Activated naive CD8-positive, alpha-beta T cell treated with anti-CD3 and anti-CD28 coated beads, Interleukin-2, amount 50 U/mL, for 24 hours (primary cell): ENCODE data around the gene ATP6V1G2.
A peak's percentile ranks its signal among the peaks of the same experiment; 100 is the strongest.

Experiments used
- ATAC-seq: fragments of 150-1000 bp; cut with Tn5 transposase; one replicate; pipeline ENCODE4 v1.10.0; 2021
- DNase-seq: peaks from one replicate; pipeline ENCODE4 v3.0.0; 2021
- H3K27ac Mint-ChIP-seq: one replicate; pipeline ENCODE4 v1.8.0; 2021; ENCODE audit warnings: mild to moderate bottlenecking, mixed read lengths
- H3K27me3 Mint-ChIP-seq: one replicate; pipeline ENCODE4 v1.8.0; 2021; ENCODE audit warnings: mixed read lengths
- H3K36me3 Mint-ChIP-seq: one replicate; pipeline ENCODE4 v1.8.0; 2021; ENCODE audit warnings: low read depth, mixed read lengths
- H3K4me1 Mint-ChIP-seq: one replicate; pipeline ENCODE4 v1.8.0; 2021; ENCODE audit warnings: mixed read lengths
- H3K4me3 Mint-ChIP-seq: one replicate; pipeline ENCODE4 v1.8.0; 2021; ENCODE audit warnings: mild to moderate bottlenecking, moderate library complexity, mixed read lengths
- H3K9me3 Mint-ChIP-seq: one replicate; pipeline ENCODE4 v1.8.0; 2021; ENCODE audit warnings: mixed read lengths

ATP6V1G2 gene

DNA sequence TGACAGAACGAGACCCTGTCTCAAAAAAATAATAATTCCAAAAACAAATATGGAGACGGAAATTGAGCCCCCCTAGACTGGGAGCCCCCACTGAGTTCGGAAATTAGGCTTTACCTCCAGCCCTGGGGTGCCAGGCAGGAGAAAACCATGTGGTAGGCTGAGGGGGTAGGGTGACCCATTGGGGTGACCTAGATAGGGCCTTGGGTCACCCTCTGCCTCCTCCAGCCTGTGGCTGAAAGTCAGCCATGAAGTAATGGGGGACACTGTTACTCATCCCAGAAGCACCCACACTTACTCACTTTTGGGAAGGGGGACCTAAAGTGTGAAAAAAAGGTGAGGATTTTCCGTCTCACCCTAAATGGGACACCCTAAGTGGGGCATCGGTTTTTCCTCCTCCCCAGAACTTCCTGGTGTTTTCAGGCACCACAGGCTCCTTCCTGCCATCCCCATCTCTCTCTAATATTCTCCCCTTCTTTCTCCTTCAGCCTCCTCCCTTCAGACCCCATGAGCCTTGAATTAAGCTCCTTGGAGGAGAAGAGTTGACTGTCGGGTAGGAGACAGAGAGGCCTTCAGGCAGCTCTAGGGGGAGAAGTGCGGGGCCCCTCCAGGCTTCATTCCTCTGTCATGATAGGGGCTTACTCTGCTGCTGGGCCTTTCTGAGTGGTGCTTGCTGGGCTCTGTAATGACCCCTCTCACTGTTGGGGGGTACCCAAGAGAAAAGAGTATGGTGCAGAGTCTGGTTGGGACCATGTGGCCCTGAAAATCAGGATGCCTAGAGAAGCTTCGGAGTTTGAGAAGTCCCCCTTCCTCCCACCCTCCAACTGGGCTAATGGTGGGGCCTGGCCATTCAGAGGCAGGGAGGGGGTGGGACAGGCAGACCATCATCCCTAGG, 33.4 kb upstream of the ATP6V1G2 start:
- H3K4me1 Mint-ChIP-seq, result peaks cover 75% of the 10 kb centered on the region
- H3K9me3 Mint-ChIP-seq, result no peaks in the 10 kb centered on the region
- H3K4me3 Mint-ChIP-seq, result peak overlapping the region; percentile 99
- H3K27ac Mint-ChIP-seq, result peak overlapping the region; percentile 87
- peaks cover 50% of the 10 kb centered on the region for H3K36me3 Mint-ChIP-seq
- ATAC-seq (peak; percentile 17), DNase-seq (no peak)
- H3K27me3 Mint-ChIP-seq, result no peaks in the 10 kb centered on the region

DNA sequence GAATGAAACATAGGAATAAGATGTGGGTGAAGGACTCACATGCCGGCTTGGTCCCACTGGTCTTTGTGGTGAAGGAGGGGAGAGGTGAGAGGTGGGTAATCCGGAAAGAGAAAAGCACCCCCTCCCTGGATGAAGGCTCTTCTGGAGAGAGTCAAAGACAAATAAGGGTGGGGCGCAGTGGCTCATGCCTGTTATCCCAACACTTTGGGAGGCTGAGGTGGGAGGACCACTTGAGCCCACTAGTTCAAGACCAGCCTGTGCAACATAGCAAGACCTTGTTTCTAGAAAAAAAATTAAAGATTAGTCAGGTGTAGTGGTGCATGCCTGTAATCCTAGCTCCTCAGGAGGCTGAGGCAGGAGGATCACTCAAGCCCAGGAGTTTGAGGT, 32.7 kb upstream of the ATP6V1G2 start:
- no peaks in the 10 kb centered on the region for H3K27me3 Mint-ChIP-seq
- no peaks in the 10 kb centered on the region for H3K9me3 Mint-ChIP-seq
- H3K36me3 Mint-ChIP-seq, result peaks cover 53% of the 10 kb centered on the region
- peak overlapping the region; percentile 87 for H3K27ac Mint-ChIP-seq
- H3K4me3 Mint-ChIP-seq, result peak overlapping the region; percentile 99
- ATAC-seq, result no peak
- DNase-seq, result no peak
- peaks cover 77% of the 10 kb centered on the region for H3K4me1 Mint-ChIP-seq

DNA sequence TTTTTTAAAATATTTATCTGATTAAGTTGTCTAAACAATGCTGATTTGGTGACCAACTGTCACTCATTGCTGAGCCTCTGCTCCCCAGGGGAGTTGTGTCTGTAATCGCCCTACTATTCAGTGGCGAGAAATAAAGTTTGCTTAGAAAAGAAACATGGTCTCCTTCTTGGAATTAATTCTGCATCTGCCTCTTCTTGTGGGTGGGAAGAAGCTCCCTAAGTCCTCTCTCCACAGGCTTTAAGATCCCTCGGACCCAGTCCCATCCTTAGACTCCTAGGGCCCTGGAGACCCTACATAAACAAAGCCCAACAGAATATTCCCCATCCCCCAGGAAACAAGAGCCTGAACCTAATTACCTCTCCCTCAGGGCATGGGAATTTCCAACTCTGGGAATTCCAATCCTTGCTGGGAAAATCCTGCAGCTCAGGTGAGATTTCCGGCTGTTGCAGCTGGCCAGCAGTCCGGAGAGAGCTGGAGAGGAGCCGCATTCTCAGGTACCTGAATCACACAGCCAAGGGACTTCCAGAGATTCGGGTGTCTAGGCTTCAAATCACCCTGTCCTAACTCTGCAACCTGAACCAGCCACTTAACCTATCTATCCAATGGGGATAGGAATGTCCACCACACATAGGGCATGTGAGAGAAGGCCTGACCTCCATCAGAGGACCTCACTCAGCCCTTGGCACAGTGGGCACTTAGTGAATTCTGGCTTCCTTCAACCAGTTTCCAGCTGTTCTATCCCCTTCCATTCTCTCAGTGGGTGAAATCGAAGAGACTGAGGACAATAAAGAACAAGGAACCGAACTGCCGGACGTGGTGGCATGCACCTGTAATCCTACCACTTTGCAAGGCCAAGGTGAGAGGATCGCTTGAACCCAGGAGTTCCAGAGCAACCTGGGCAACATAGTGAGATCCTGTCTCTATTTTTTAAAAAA, 32.0 kb upstream of the ATP6V1G2 start:
- Mint-ChIP-seq H3K4me1 (peaks cover 80% of the 10 kb centered on the region), H3K27me3 (no peaks in the 10 kb centered on the region), H3K4me3 (peak overlapping the region; percentile 99), H3K36me3 (peaks cover 56% of the 10 kb centered on the region), H3K9me3 (no peaks in the 10 kb centered on the region), H3K27ac (peak overlapping the region; percentile 87)
- no peak for DNase-seq
- no peak for ATAC-seq

DNA sequence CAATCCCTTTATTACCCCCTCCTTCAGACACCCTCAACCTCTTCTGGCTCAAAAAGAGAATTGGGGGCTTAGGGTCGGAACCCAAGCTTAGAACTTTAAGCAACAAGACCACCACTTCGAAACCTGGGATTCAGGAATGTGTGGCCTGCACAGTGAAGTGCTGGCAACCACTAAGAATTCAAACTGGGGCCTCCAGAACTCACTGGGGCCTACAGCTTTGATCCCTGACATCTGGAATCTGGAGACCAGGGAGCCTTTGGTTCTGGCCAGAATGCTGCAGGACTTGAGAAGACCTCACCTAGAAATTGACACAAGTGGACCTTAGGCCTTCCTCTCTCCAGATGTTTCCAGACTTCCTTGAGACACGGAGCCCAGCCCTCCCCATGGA, 31.2 kb upstream of the ATP6V1G2 start:
- Mint-ChIP-seq H3K9me3 (no peaks in the 10 kb centered on the region), H3K27ac (peak overlapping the region; percentile 97), H3K4me3 (peak overlapping the region; percentile 99), H3K36me3 (peaks cover 64% of the 10 kb centered on the region), H3K27me3 (no peaks in the 10 kb centered on the region), H3K4me1 (peaks cover 80% of the 10 kb centered on the region)
- no peak for ATAC-seq
- DNase-seq, result no peak

DNA sequence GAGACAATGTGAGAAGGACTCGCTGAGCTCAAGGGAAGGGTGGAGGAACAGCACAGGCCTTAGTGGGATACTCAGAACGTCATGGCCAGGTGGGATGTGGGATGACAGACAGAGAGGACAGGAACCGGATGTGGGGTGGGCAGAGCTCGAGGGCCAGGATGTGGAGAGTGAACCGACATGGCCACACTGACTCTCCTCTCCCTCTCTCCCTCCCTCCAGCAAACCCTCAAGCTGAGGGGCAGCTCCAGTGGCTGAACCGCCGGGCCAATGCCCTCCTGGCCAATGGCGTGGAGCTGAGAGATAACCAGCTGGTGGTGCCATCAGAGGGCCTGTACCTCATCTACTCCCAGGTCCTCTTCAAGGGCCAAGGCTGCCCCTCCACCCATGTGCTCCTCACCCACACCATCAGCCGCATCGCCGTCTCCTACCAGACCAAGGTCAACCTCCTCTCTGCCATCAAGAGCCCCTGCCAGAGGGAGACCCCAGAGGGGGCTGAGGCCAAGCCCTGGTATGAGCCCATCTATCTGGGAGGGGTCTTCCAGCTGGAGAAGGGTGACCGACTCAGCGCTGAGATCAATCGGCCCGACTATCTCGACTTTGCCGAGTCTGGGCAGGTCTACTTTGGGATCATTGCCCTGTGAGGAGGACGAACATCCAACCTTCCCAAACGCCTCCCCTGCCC, 30.6 kb upstream of the ATP6V1G2 start:
- peaks cover 78% of the 10 kb centered on the region for H3K4me1 Mint-ChIP-seq
- ATAC-seq (no peak), DNase-seq (no peak)
- H3K27ac Mint-ChIP-seq, result peak overlapping the region; percentile 97
- H3K36me3 Mint-ChIP-seq, result peaks cover 66% of the 10 kb centered on the region
- H3K9me3 Mint-ChIP-seq, result no peaks in the 10 kb centered on the region
- H3K27me3 Mint-ChIP-seq, result no peaks in the 10 kb centered on the region
- H3K4me3 Mint-ChIP-seq, result peak overlapping the region; percentile 99

DNA sequence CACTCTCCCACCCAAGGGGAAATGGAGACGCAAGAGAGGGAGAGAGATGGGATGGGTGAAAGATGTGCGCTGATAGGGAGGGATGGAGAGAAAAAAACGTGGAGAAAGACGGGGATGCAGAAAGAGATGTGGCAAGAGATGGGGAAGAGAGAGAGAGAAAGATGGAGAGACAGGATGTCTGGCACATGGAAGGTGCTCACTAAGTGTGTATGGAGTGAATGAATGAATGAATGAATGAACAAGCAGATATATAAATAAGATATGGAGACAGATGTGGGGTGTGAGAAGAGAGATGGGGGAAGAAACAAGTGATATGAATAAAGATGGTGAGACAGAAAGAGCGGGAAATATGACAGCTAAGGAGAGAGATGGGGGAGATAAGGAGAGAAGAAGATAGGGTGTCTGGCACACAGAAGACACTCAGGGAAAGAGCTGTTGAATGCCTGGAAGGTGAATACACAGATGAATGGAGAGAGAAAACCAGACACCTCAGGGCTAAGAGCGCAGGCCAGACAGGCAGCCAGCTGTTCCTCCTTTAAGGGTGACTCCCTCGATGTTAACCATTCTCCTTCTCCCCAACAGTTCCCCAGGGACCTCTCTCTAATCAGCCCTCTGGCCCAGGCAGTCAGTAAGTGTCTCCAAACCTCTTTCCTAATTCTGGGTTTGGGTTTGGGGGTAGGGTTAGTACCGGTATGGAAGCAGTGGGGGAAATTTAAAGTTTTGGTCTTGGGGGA, 29.7 kb upstream of the ATP6V1G2 start:
- Mint-ChIP-seq H3K36me3 (peaks cover 61% of the 10 kb centered on the region), H3K9me3 (no peaks in the 10 kb centered on the region), H3K27ac (peak overlapping the region; percentile 97), H3K4me1 (peaks cover 82% of the 10 kb centered on the region), H3K4me3 (peak overlapping the region; percentile 99), H3K27me3 (no peaks in the 10 kb centered on the region)
- no peak for DNase-seq
- ATAC-seq, result no peak

DNA sequence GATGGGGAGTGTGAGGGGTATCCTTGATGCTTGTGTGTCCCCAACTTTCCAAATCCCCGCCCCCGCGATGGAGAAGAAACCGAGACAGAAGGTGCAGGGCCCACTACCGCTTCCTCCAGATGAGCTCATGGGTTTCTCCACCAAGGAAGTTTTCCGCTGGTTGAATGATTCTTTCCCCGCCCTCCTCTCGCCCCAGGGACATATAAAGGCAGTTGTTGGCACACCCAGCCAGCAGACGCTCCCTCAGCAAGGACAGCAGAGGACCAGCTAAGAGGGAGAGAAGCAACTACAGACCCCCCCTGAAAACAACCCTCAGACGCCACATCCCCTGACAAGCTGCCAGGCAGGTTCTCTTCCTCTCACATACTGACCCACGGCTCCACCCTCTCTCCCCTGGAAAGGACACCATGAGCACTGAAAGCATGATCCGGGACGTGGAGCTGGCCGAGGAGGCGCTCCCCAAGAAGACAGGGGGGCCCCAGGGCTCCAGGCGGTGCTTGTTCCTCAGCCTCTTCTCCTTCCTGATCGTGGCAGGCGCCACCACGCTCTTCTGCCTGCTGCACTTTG, 29.0 kb upstream of the ATP6V1G2 start, which contains the start of gene TNF:
Gene TNF, plus strand, starts transcription at position 231 of the 567 bp plus-strand sequence. Its CDS starts 177 bp downstream, at position 408.
- Mint-ChIP-seq H3K27ac (peak within 1 kb of the TSS; percentile 97), H3K36me3 (peaks cover 57% of the 10 kb centered on the region), H3K27me3 (no peaks in the 10 kb centered on the region), H3K4me3 (peak within 1 kb of the TSS; percentile 99), H3K4me1 (peaks cover 87% of the 10 kb centered on the region), H3K9me3 (no peaks in the 10 kb centered on the region)
- DNase-seq (peak; percentile 84), ATAC-seq (peak; percentile 13)

DNA sequence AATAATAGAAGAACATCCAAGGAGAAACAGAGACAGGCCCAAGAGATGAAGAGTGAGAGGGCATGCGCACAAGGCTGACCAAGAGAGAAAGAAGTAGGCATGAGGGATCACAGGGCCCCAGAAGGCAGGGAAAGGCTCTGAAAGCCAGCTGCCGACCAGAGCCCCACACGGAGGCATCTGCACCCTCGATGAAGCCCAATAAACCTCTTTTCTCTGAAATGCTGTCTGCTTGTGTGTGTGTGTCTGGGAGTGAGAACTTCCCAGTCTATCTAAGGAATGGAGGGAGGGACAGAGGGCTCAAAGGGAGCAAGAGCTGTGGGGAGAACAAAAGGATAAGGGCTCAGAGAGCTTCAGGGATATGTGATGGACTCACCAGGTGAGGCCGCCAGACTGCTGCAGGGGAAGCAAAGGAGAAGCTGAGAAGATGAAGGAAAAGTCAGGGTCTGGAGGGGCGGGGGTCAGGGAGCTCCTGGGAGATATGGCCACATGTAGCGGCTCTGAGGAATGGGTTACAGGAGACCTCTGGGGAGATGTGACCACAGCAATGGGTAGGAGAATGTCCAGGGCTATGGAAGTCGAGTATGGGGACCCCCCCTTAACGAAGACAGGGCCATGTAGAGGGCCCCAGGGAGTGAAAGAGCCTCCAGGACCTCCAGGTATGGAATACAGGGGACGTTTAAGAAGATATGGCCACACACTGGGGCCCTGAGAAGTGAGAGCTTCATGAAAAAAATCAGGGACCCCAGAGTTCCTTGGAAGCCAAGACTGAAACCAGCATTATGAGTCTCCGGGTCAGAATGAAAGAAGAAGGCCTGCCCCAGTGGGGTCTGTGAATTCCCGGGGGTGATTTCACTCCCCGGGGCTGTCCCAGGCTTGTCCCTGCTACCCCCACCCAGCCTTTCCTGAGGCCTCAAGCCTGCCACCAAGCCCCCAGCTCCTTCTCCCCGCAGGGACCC, 28.0 kb upstream of the ATP6V1G2 start:
- H3K4me1 Mint-ChIP-seq, result peaks cover 87% of the 10 kb centered on the region
- H3K9me3 Mint-ChIP-seq, result no peaks in the 10 kb centered on the region
- peak; percentile 62 for DNase-seq
- no peak for ATAC-seq
- peak overlapping the region; percentile 97 for H3K27ac Mint-ChIP-seq
- peak overlapping the region; percentile 99 for H3K4me3 Mint-ChIP-seq
- H3K27me3 Mint-ChIP-seq, result no peaks in the 10 kb centered on the region
- H3K36me3 Mint-ChIP-seq, result peaks cover 56% of the 10 kb centered on the region

DNA sequence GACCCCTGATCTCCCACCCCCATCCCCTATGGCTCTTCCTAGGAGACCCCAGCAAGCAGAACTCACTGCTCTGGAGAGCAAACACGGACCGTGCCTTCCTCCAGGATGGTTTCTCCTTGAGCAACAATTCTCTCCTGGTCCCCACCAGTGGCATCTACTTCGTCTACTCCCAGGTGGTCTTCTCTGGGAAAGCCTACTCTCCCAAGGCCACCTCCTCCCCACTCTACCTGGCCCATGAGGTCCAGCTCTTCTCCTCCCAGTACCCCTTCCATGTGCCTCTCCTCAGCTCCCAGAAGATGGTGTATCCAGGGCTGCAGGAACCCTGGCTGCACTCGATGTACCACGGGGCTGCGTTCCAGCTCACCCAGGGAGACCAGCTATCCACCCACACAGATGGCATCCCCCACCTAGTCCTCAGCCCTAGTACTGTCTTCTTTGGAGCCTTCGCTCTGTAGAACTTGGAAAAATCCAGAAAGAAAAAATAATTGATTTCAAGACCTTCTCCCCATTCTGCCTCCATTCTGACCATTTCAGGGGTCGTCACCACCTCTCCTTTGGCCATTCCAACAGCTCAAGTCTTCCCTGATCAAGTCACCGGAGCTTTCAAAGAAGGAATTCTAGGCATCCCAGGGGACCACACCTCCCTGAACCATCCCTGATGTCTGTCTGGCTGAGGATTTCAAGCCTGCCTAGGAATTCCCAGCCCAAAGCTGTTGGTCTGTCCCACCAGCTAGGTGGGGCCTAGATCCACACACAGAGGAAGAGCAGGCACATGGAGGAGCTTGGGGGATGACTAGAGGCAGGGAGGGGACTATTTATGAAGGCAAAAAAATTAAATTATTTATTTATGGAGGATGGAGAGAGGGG, 27.1 kb upstream of the ATP6V1G2 start:
- peak overlapping the region; percentile 99 for H3K4me3 Mint-ChIP-seq

DNA sequence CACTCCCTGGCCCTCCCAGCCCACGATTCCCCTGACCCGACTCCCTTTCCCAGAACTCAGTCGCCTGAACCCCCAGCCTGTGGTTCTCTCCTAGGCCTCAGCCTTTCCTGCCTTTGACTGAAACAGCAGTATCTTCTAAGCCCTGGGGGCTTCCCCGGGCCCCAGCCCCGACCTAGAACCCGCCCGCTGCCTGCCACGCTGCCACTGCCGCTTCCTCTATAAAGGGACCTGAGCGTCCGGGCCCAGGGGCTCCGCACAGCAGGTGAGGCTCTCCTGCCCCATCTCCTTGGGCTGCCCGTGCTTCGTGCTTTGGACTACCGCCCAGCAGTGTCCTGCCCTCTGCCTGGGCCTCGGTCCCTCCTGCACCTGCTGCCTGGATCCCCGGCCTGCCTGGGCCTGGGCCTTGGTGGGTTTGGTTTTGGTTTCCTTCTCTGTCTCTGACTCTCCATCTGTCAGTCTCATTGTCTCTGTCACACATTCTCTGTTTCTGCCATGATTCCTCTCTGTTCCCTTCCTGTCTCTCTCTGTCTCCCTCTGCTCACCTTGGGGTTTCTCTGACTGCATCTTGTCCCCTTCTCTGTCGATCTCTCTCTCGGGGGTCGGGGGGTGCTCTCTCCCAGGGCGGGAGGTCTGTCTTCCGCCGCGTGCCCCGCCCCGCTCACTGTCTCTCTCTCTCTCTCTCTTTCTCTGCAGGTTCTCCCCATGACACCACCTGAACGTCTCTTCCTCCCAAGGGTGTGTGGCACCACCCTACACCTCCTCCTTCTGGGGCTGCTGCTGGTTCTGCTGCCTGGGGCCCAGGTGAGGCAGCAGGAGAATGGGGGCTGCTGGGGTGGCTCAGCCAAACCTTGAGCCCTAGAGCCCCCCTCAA, 25.9 kb upstream of the ATP6V1G2 start, which contains the start of gene LTA:
Gene LTA, plus strand, starts transcription at position 249 of the 871 bp plus-strand sequence. Its CDS starts 454 bp downstream, at position 703.
- H3K4me3 Mint-ChIP-seq, result peak within 1 kb of the TSS; percentile 99
- DNase-seq (peak; percentile 82), ATAC-seq (peak; percentile 49)
- H3K9me3 Mint-ChIP-seq, result no peaks in the 10 kb centered on the region
- peak within 1 kb of the TSS; percentile 97 for H3K27ac Mint-ChIP-seq
- peaks cover 94% of the 10 kb centered on the region for H3K4me1 Mint-ChIP-seq
- peaks cover 37% of the 10 kb centered on the region for H3K36me3 Mint-ChIP-seq
- H3K27me3 Mint-ChIP-seq, result no peaks in the 10 kb centered on the region

More for the DNA sequence above, 27.1 kb upstream of the ATP6V1G2 start:
- ATAC-seq (no peak), DNase-seq (no peak)
- Mint-ChIP-seq H3K9me3 (no peaks in the 10 kb centered on the region), H3K27me3 (no peaks in the 10 kb centered on the region), H3K27ac (peak overlapping the region; percentile 97), H3K36me3 (peaks cover 47% of the 10 kb centered on the region), H3K4me1 (peaks cover 87% of the 10 kb centered on the region)

DNA sequence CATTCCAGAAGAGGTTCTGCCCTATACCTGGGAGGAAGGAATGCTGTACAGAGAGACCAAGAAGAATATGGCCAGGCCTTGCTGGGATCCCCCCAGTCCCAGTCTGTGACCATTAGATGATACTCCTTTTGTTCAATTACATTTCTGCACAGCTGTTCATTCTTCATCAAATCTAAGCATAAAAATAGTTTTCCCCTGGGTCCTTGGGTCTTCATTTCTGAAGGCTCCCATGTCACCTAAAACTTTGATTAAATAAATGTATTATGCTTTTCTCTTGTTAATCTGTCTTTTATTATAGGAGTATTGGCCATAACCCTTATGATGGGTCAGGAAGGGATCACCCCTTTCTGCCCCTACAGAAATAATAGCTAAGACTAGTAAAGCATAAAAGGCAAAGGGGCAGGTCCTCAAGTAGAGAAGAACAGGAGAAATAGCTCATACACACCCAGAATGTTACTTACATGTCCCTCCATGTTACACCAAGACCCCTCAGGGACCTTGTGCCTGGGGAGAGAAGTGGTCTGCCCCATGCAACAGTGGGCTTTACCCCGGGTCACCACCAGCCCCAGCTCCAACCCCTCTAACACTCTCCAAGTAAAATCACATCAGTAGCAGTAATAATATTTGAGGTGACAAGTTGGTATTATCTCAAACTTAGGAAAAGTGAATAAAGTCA, 23.6 kb upstream of the ATP6V1G2 start:
- Mint-ChIP-seq H3K27me3 (no peaks in the 10 kb centered on the region), H3K4me3 (peak overlapping the region; percentile 10), H3K27ac (peak overlapping the region; percentile 72), H3K4me1 (peaks cover 90% of the 10 kb centered on the region), H3K36me3 (peaks cover 24% of the 10 kb centered on the region), H3K9me3 (no peaks in the 10 kb centered on the region)
- DNase-seq (no peak), ATAC-seq (no peak)
